NOMO-1 treated with DMSO at 0.1 percent for 48 hours (cell line): ENCODE data around the gene CSNK1G1.
"Not testable (repeated sequence)": the region's sequence is repeated elsewhere in the genome, so short reads cannot be mapped to it uniquely, and the experiment has no call there.

Experiments used
- DNase-seq: peaks from one replicate; lab custom pipeline; 2025; ENCODE audit not compliant: unreplicated experiment; lab: John Stamatoyannopoulos, UW

The CSNK1G1 gene

DNA sequence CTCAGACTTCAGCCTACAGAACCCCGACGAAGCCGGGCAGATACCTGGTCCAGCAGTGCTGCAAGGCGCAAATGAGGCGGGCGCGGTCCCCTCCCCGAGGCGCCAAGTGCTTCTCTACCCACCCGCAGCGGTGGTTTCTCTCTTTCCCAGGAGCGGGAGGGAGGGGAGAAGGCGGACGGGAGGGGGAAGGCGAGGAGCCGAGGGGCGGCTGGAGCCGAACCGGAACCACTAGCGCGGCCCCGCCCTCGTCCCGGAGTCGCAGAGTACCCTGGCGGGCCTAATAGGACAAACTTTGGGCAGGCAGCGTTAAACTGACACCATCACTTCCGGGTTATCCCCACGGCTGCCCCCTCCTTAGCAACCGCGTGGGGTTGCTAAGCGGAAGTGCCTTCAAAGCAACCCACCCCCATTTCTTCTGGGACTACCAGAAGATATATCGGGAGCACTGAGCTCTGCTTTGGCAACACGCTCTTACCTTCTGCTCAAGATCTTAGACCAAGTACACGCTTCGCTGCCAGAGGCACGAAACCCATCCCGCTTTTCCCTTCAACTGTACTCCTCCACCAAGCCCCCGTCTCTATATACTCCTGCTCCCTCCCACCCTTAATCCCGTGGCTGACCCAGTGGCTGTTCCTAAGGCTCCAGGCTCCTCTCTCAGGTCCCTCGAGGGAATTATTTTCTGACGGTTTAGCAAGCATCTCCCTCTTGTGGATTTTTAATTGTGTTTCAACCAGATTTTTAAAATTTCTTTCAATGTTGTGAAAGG is at the start of gene CSNK1G1:
Gene CSNK1G1 (minus strand): TSS at position 230 of the 766 bp plus-strand sequence. CDS start 55,674 bp downstream, outside the sequence.
- peak; percentile 95 for DNase-seq

DNA sequence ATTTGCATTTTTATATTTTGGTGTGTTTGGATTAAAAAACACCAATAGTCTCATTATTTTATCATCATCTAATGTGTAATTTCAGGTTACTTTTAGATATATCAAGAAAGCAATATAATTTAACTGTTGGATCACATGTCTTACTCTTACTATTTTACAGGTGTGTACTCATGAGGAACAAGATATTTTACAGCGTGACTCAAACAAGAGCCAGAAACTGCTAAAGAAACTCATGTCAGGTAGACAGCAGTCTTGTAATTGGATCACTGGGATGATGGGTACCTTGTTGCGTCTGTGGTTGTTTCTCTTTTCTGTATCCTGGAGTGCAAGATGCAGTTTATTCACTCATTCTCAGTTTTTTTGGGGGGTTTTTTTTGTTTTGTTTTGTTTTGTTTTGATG is 44.6 kb upstream of the CSNK1G1 start:
- DNase-seq, result no peak

DNA sequence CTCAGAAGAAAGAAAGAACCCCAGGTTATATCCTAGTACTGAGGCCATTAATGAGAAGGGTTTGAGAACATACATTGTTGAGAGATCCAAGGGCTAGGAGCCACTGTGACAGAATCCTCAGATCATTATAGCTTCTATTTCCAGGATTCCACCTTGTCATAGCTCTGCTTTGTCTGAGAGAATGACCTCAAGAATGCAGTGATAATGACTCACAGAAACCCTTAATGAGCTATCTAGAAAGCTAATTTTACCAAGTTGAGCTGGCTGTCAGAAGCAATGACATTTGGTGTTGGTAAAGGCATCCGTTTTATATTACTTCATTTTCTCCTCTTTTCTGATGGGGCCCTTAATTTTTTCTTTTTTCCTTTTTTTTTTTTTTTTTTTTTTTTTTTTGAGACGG is 42.6 kb upstream of the CSNK1G1 start:
- no peak for DNase-seq

DNA sequence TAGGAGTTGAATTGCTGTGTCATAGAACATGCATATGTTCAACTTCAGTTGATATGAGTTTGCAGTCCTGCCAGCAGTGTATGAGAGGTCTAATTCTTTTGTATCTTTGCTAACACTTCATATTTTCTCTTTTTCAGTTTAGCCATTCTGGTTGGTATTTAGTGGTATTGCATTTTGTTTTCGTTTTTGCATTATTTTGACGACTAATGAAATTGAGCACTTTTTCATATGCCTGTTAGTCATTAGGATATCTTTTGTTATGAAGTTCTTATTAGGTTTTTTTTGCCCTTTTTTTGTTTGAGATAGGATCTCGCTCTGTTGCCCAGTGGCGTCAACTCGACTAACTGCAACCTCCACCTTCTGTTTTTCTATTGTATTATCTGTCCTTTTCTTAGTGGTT is 40.8 kb upstream of the CSNK1G1 start:
- no peak for DNase-seq

DNA sequence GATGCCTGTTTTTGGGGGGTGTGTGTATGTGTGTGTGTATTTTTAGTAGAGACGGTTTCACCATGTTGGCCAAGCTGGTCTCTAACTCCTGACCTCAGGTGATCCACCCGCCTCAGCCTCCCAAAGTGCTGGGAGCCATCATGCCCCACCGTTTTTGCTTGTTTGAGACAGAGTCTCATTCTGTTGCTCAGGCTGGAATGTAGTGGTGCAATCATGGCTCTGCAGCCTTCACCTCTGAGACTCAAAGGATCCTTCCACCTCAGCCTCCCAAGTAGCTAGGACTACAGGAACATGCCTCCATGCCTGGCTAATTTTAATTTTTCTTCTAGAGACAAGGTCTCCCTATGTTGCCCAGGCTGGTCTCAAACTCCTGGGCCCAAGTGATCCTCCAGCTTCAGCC is 36.5 kb upstream of the CSNK1G1 start:
- not testable (repeated sequence) for DNase-seq

DNA sequence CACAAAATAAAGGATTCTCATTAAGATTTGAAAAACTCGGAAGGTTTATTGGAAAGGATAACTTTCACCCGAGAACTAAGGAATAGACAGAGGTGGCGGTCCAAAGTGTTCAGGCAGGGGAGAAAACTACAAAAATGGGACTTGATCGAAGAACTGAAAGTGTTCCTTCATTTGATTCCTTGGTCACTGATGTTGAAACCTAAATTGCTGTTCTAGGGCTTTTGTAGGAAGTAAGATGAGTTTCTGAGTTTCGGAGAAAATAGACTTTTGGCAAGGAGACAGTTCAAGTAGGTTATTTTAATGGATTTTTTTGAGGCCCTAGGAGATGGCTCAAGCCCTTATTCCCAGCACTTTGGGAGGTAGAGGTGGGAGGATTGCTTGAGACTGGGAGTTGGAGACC is 33.1 kb upstream of the CSNK1G1 start:
- DNase-seq, result peak; percentile 41

DNA sequence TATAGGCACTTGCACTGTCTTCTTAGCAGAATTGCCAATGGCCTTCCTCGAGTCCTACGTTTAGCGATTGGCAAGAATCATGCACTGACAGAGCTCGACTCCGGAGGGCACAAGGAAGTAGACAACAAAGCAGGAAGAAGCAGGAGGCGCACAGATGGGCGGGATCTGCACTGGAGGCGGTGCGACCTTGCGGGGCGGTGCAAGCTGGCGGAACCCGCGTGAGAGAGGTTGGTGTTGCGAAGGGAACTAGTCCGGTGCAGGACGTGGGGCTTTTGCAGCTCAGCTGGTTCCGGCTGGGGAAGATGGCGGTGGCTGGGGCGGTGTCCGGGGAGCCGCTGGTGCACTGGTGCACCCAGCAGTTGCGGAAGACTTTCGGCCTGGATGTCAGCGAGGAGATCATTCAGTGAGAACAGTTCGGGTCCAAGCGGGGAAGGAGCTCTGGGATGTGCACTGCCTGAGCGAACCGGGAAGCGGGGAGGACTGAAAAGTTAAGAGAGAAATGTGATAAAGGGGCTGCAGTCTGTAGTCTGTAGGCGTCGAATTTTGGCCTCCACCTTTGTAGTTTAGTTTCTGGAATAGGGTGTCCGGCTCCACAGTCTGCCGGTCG is 31.7 kb upstream of the CSNK1G1 start, which contains the start of gene TRIP4:
Gene TRIP4 (plus strand): TSS at position 275 of the 607 bp plus-strand sequence. CDS start 28 bp downstream, at position 303.
- DNase-seq, result peak; percentile 98

DNA sequence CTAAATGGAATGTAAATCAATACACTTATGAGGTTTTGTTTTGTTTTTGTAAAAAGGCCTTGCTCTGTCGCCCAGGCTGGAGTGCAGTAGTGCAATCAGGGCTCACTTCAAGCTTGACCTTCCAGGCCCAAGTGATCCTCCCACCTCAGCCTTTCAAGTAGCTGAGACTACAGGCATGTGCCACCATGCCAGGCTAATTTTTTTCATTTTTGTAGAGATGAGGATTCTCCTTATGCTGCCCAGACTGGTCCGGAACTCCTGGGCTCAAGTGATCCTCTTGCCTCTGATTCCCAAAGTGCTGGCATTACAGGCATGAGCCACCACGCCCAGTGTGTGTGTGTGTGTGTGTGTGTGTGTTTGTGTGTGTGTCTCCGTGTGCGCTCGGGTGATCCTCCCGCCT is 30.3 kb upstream of the CSNK1G1 start:
- DNase-seq, result no peak

DNA sequence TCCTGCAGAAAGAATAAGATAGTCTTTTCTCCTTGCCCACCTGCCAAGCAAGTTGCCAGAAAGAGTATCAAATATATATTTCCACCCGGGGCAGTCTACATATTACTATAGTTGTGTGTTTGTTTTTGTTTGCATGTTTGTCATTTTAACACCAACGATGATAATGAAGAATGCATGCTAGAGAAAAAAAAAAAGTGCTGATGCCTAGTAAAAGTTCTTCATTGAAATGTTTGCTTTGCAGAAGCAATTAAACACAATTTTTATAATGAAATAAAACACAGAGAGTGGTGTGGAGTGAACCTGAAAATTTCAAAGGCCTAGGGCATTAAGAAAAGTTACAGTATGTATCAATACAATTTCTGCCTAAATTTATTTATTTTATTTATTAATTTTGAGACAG is 27.8 kb upstream of the CSNK1G1 start:
- DNase-seq, result no peak

DNA sequence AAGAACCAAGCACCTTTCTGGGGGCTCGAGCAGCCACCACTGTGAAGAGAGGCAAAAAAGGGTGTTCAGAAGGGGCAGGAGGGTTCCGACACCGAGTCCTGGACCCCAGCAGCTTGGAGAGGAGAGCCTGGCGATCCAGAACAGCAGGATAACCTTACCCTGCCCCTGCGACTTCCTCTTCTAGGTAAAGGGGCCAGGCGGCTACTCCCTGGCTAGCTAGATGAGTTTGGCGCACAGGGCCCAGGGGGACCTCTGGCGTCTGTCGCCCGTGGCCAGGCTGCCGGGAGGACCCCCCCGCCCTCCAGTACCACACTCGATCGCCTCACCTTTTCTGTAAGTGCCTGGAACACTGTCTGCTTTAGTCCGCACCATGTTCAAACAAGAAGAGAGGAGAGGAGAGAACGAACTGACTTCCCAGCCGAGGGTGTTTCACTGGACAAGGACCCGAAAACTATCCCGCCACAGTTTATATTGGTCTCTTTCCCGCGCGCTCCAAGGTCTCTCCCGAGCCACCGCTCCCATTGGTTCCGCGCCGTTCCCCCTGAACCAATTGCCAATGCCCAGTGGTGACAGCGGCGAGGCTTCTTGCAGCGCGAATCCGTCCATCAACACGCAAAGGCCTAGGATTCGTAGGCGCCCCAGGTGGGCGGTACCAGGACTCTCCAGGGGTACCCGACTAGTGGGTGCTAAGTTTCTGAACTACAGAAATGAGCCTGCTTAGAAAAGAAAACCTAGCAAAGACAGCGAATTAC is 25.2 kb upstream of the CSNK1G1 start, which contains the start of gene PCLAF:
Gene PCLAF (minus strand): TSS at position 442 of the 752 bp plus-strand sequence. CDS start 70 bp downstream, at position 372.
- peak; percentile 95 for DNase-seq

DNA sequence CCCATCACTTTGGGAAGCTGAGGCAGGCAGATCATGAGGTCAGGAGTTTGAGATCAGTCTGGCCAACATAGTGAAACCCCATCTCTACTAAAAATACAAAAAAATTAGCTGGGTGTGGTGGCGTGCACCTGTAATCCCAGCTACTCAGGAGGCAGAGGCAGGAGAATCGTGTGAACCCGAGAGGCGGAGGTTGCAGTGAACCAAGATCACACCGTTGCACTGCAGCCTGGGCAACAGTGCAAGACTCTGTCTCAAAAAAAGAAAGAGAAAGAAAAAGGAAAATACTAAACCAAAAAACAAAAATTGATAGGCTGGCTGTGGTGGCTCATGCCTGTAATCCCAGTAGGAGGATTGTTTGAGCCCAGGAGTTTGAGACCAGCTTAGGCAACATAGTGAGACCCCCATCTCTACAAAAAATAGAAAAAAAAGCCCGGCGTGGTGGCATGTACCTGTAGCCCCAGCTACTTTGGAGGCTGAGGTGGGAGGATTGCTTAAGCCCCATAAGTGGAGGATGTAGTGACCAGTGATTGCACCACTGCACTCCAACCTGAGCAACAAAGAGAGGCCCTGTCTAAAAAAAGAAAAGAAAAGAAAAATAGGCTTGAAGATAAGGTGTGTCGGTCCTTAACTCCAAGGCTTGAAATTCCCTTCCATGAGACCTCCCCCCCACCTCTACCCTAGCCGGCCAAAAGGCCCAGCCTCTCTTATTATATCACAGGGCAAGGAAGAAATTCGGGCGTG is 24.3 kb upstream of the CSNK1G1 start:
- DNase-seq, result not testable (repeated sequence)

DNA sequence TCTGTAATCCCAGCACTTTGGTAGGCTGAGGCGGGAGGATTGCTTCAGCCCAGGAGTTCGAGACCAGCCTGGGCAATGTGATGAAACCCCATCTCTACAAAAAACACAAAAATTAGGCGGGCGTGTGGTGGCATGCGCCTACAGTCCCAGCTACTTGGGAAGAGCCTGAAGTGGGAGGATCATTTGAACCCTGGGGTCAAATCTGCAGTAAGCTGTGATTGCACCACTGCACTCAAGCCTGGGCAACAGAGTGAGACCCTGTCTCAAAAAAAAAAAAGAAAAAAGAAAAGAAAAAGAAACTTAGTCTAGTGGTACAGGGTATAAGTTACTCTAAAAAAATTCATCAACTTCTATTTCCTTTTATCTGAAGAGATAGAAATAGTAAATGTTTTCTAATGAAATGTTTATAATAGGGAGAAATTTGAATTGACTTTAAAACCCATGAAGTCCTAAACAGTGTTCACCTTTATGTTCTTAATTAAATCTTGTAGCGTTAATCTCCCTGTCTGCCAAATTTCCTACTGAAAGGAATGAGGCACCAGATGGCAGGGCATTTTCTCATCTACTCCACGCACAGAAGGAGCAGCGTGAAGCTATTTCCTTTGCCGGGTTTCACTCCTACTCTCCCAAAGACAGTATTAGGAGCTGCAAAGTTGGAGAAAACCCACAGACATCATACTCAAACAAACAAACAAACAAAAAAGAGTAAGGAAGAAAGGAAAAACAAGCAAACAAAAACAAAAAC is 23.4 kb upstream of the CSNK1G1 start:
- no peak for DNase-seq

DNA sequence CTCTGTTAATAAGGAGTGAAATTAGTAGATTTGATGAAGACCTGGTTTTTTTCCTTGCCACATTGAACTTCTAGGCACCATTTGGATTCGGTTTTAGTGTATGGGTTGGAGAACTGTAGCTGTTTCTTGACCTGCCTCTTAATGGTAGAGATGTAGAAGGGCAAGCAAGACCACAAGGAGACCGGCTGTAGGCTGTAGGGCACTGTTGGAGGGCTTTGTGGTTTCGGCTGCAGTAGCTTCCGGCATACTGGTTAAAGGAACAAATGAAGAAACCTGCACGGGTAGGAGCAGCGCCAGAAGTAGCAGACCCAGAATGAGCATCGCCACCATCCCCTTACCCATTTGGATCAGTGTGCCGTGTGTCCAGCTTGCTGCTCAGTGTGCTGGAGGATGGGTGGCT is 17.4 kb upstream of the CSNK1G1 start:
- DNase-seq, result no peak

DNA sequence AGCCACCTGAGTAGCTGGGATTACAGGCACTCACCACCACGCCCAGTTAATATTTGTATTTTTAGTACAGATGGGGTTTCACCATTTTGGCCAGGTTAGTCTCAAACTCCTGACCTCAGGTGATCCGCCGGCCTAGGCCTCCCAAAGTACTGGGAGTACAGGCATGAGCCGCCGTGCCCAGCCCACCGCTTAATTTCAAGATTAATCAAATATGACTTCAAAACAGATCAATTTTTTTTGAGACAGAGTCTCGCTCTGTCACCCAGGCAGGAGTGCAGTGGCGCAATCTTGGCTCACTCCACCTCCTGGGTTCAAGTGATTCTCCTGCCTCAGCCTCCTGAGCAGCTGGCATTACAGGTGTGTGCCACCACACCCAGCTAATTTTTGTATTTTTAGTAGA is 15.4 kb upstream of the CSNK1G1 start:
- DNase-seq, result not testable (repeated sequence)

DNA sequence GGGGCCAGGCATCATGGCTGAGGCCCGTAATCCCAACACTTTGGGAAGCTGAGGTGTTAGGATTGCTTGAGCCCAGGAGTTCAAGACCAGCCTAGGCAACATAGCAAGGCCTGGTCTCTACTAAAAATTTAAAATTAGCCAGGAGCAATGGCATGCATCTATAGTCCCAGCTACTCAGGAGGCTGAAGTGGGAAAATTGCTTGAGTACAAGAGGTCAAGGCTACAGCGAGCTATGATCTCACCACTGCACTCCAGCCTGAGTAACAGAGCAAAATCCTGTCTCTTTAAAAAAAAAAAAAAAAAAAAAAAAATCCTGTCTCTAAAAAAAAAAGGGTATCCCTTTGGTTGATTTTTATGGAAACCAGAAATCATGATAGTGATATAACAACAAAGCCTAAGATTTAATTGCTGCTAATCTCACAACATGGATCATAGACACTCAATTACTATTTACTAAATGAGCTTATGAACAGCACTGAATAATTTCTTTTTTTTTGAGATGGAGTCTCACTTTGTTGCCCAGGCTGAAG is 13.2 kb upstream of the CSNK1G1 start:
- DNase-seq, result no peak

DNA sequence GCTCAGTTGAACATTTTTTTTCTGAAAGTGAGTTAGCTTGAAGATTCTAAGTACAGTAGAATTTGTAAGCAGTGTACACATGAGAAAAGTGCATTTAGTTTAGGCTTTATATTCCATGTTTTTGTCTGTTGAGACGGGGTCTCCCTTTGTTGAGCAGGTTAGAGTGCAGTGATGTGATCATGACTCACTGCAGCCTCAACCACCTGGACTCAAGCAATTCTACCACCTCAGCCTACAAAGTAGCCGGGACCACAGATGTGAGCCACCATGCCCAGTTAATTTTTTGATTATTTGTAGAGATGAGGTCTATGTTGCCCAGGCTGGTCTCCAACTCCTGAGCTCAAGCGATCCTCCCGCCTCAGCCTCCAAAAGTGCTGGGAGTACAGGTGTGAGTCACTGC is 5.3 kb upstream of the CSNK1G1 start:
- DNase-seq, result no peak

DNA sequence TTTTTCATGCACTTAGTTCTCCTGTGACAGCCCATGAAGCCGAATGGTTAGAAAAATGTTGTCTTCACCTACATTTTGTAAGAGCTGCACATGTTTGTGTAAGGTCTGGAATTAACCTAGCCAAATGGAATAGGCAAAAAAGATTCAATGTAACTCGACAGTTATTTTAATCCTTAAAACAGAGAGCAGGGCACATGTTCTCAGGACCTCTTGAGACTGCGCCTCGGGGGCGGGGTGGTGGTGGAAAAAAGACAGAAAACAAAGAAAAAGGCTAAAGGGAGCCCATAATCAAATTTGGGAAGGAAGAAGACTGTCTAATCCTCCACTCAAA is 702 bp upstream of the CSNK1G1 start:
- DNase-seq, result no peak

DNA sequence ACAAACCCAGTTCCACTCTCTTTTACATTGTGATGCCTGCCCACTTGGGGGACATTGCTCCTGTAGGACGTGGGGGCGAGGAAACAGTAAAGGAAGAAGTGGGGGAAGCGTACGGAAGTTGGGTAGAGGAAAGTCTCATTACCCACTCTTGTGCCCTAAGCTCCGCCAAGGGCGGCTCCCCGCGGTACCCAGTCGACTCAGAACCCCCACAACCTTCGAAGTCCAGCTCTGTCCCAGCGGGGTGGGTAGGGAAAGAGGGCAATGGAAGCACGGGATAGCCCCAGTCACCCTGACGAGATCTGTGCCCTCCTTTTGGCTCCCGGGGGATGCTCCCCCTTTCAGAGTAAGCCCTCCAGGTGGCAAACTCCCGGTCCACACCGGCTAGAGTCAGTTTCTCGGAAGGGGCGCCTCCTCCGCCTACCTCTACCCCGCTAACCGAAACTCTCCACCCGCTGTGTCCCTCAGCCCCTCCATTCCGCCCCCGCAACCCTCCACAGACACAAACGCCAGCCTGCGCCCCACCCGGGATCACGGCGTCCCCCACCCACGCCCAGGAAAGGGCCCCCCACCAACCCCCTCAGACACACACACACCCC is 527 bp downstream of the CSNK1G1 start:
- DNase-seq, result peak; percentile 20

DNA sequence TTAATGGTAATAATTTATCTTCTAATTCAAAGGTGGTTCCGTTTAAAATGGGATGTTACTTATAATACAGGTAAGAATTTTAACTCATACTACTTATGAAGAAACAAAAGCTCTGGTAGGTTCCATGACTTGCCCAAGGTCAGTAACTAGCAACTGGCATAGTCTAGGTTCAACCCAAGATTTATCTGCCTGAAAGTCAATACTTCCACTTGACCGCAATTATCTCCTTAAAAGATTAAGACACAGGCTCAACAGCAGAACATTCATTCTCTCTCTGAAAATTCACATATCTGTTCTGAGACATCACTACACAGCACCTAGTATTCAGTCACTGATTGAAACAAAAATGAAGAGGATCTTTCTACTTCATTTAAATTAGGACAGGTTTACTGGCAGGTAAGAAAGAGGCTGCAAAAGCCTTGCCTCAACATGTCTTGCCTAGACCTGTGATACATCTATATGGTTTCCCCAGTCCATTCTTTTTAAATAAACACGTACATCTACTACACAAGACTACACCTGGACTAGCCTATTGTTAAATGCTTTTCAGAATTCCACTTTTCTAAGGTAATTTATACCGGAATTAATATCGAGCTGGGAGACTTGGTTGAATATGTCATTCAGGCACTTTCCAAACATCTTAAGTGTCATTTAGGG is 1.2 kb downstream of the CSNK1G1 start:
- DNase-seq, result no peak
